ENCODE measurements around the gene KMT2C.

KMT2C gene

GRCh38 chr7:152086513-152086912, 349.3 kb downstream of the KMT2C start (continued):
- TF ChIP-seq TSHZ2 (CRISPR knock-in tag; IDR thresholded peaks at IDR 0.05) (no peak), ISL1 (CRISPR knock-in tag; IDR thresholded peaks at IDR 0.05) (no peak), PPARA (CRISPR knock-in tag; IDR thresholded peaks at IDR 0.05; ENCODE audit: borderline replicate concordance) (no peak), ZNF70 (CRISPR knock-in tag; IDR thresholded peaks at IDR 0.05) (no peak), RARB (CRISPR knock-in tag; IDR thresholded peaks at IDR 0.05) (no peak), ZFP3 (CRISPR knock-in tag; IDR thresholded peaks at IDR 0.05) (no peak), ZNF565 (CRISPR knock-in tag; conservative IDR thresholded peaks at IDR 0.05; ENCODE audit: low read depth) (no peak), TCF4 (CRISPR knock-in tag; IDR thresholded peaks at IDR 0.05; ENCODE audit: borderline replicate concordance) (no peak), CSDC2 (CRISPR knock-in tag; IDR thresholded peaks at IDR 0.05) (no peak), CREB5 (CRISPR knock-in tag; IDR thresholded peaks at IDR 0.05; ENCODE audit: low read depth) (no peak), BACH2 (CRISPR knock-in tag; IDR thresholded peaks at IDR 0.05; ENCODE audit: borderline replicate concordance) (no peak), ZNF8 (CRISPR knock-in tag; IDR thresholded peaks at IDR 0.05) (no peak), SNAI2 (CRISPR knock-in tag; IDR thresholded peaks at IDR 0.05) (no peak), ZC3H10 (CRISPR knock-in tag; IDR thresholded peaks at IDR 0.05) (no peak), OSR1 (CRISPR knock-in tag; IDR thresholded peaks at IDR 0.05) (no peak)

GRCh38 chr7:152085131-152085530, 350.7 kb downstream of the KMT2C start:
- TF ChIP-seq BACH2 (CRISPR knock-in tag; IDR thresholded peaks at IDR 0.05; ENCODE audit: borderline replicate concordance) = no peak
- TF ChIP-seq TOX (CRISPR knock-in tag; IDR thresholded peaks at IDR 0.05; ENCODE audit: borderline replicate concordance) = no peak
- no peak for TF ChIP-seq ARNTL (CRISPR knock-in tag; IDR thresholded peaks at IDR 0.05; ENCODE audit: borderline replicate concordance, low read depth)
- TF ChIP-seq GLIS3 (CRISPR knock-in tag; IDR thresholded peaks at IDR 0.05) = no peak
- TF ChIP-seq ZNF8 (CRISPR knock-in tag; IDR thresholded peaks at IDR 0.05) = no peak
- no peak for TF ChIP-seq POU6F1 (CRISPR knock-in tag; IDR thresholded peaks at IDR 0.05; ENCODE audit: borderline replicate concordance, low read depth)
- TF ChIP-seq ESRRG (CRISPR knock-in tag; IDR thresholded peaks at IDR 0.05) = no peak
- no peak for TF ChIP-seq PATZ1 (CRISPR knock-in tag; IDR thresholded peaks at IDR 0.05; ENCODE audit: borderline replicate concordance)
- TF ChIP-seq ZNF70 (CRISPR knock-in tag; IDR thresholded peaks at IDR 0.05) = no peak
- no peak for TF ChIP-seq CSDC2 (CRISPR knock-in tag; IDR thresholded peaks at IDR 0.05)
- TF ChIP-seq SNAI2 (CRISPR knock-in tag; IDR thresholded peaks at IDR 0.05) = no peak
- TF ChIP-seq CREB5 (CRISPR knock-in tag; IDR thresholded peaks at IDR 0.05; ENCODE audit: low read depth) = no peak
- no peak for TF ChIP-seq TSHZ2 (CRISPR knock-in tag; IDR thresholded peaks at IDR 0.05)
- no peak for TF ChIP-seq ZFP30 (CRISPR knock-in tag; IDR thresholded peaks at IDR 0.05)
- no peak for TF ChIP-seq RARB (CRISPR knock-in tag; IDR thresholded peaks at IDR 0.05)
- no peak for TF ChIP-seq CSRNP3 (CRISPR knock-in tag; IDR thresholded peaks at IDR 0.05)
- no peak for ATAC-seq
